K562 (cell line): Measurements from ENCODE around the gene CGREF1. TPM values are rescaled to one million over a fixed set of nuclear protein-coding genes. Genes with fewer than 3 reads are reported as not detected.
A peak's percentile ranks its signal among the peaks of the same experiment; 100 is the strongest.

Experiments
- CEBPB ChIP-seq: fragments of 450-650 bp; IDR thresholded peaks from 2 replicates; pipeline ENCODE4 v1.6.1; 2016; ENCODE audit warnings: missing genetic modification characterization, missing compliant biosample characterization
- ERF ChIP-seq: fragments of 450-650 bp; formaldehyde crosslinking; IDR thresholded peaks from 2 replicates; pipeline ENCODE4 v1.4.0; 2020; ENCODE audit warnings: mild to moderate bottlenecking, mixed read lengths
- GMEB1 ChIP-seq: fragments of 250-450 bp; sonication (Bioruptor Pico); IDR thresholded peaks from 2 replicates; pipeline ENCODE4 v1.4.0; 2020; ENCODE audit warnings: mild to moderate bottlenecking
- GTF2A2 ChIP-seq: IDR thresholded peaks from 2 replicates; pipeline ENCODE4 v1.6.1; 2016; ENCODE audit warnings: mild to moderate bottlenecking, missing genetic modification characterization, missing compliant biosample characterization
- KDM5B ChIP-seq: fragments of 200-600 bp; sonication (generic); IDR thresholded peaks from 2 replicates; pipeline ENCODE4 v1.6.1; 2012; ENCODE audit warnings: low read depth, mild to moderate bottlenecking, moderate library complexity, low read length, control low read depth, inconsistent platforms; ENCODE audit not compliant: insufficient replicate concordance
- MED1 ChIP-seq: sonication (generic); formaldehyde crosslinking; IDR thresholded peaks from 2 replicates; pipeline ENCODE4 v1.8.1; 2023; ENCODE audit warnings: missing genetic modification reagents, borderline replicate concordance
- MYC ChIP-seq, 2 experiments: fragments of 250-450 bp in 1 of 2; sonication (Bioruptor Pico) in 1 of 2; IDR thresholded peaks; 2 replicates each; pipeline versions ENCODE4 v1.5.1 to v1.6.1; 2012 to 2021; ENCODE audit warnings: low read depth in 2 of 2, borderline replicate concordance in 1 of 2, improper control_type of control experiment in 1 of 2, low read length in 1 of 2, mild to moderate bottlenecking in 1 of 2, moderate library complexity in 1 of 2
- PTBP1 ChIP-seq: fragments of 200-400 bp; formaldehyde crosslinking; IDR thresholded peaks from 2 replicates; pipeline ENCODE4 v1.6.1; 2017; ENCODE audit warnings: low read depth, low read length
- RB1 ChIP-seq: fragments of 450-650 bp; IDR thresholded peaks from 2 replicates; pipeline ENCODE4 v1.6.1; 2017; ENCODE audit warnings: low read depth, mild to moderate bottlenecking
- SAP30 ChIP-seq: fragments of 200-600 bp; sonication (generic); IDR thresholded peaks from 2 replicates; pipeline ENCODE4 v1.6.1; 2012; ENCODE audit warnings: borderline replicate concordance, low read depth, mild to moderate bottlenecking, moderate library complexity, low read length, control low read depth, inconsistent platforms; ENCODE audit not compliant: insufficient read depth, poor library complexity, severe bottlenecking
- SMARCB1 ChIP-seq: IDR thresholded peaks from 2 replicates; pipeline ENCODE4 v1.6.1; 2011; ENCODE audit warnings: improper control_type of control experiment, low read depth; ENCODE audit not compliant: insufficient read length
- THRAP3 ChIP-seq: fragments of 450-650 bp; IDR thresholded peaks from 2 replicates; pipeline ENCODE4 v1.6.1; 2016; ENCODE audit warnings: mild to moderate bottlenecking, inconsistent platforms, borderline replicate concordance
- ZBTB7A ChIP-seq: IDR thresholded peaks from 2 replicates; pipeline ENCODE4 v1.6.1; 2011; ENCODE audit warnings: low read depth, mild to moderate bottlenecking, low read length, moderate library complexity, borderline replicate concordance; ENCODE audit not compliant: control insufficient read depth
- ZC3H4 ChIP-seq: sonication (generic); formaldehyde crosslinking; IDR thresholded peaks from 2 replicates; pipeline ENCODE4 v1.9.0; 2021; ENCODE audit warnings: missing genetic modification reagents, borderline replicate concordance
- ZNF707 ChIP-seq: fragments of 250-450 bp; sonication (Bioruptor Pico); conservative IDR thresholded peaks from 2 replicates; pipeline ENCODE4 v1.8.0; 2022; ENCODE audit warnings: inconsistent platforms, mild to moderate bottlenecking, moderate library complexity
- polyA plus RNA-seq, 8 experiments: library from polyadenylated mRNA; depleted of rRNA in 4 of 8; stranded (reverse) in 5 of 8; unstranded in 3 of 8; fragments of >200 nt; fragmentation: Nextera tagmentation in 2 of 8; fragmentation: Illumina TruSeq in 1 of 8; extraction: Ambion mirVana in 2 of 8; extraction: Trizol in 1 of 8; gene quantifications; 2 replicates each; pipeline versions ENCODE4 v1.2.1 to v1.2.3, GENCODE V29; 2011 to 2014; ENCODE audit warnings: inconsistent platforms in 1 of 8, missing spikeins in 1 of 8
- total RNA-seq, 7 experiments: library from RNA; depleted of rRNA in 6 of 7; stranded (reverse); fragments of >200 nt in 6 of 7; fragmentation: Illumina TruSeq in 2 of 7; extraction: Trizol in 2 of 7; gene quantifications; 2 replicates each; pipeline versions ENCODE4 v1.2.1 to v1.2.3, GENCODE V29; 2011 to 2021; ENCODE audit warnings: low replicate concordance in 1 of 7
- TF ChIP-seq, protein P1 (sequence below): sonication (generic); formaldehyde crosslinking; IDR thresholded peaks from 2 replicates; pipeline ENCODE4 v1.8.0; 2023; ENCODE audit warnings: missing genetic modification reagents, mild to moderate bottlenecking, borderline replicate concordance
- TF ChIP-seq, protein P2 (sequence below): sonication (generic); formaldehyde crosslinking; IDR thresholded peaks from 2 replicates; pipeline ENCODE4 v1.8.1; 2023; ENCODE audit warnings: mild to moderate bottlenecking, missing genetic modification reagents

CGREF1 gene
- total and polyA plus RNA-seq, 9 of the 15 experiments (the other 6 are each of a cell fraction or from before 2014, with no cell fraction given), result 0.07 to 0.50 (median 0.37) TPM

GRCh38 chr2:27133905-27134780 is 15.2 kb upstream of the CGREF1 start, which contains the start of gene PREB (continued):
- TF ChIP-seq, protein P1, sequence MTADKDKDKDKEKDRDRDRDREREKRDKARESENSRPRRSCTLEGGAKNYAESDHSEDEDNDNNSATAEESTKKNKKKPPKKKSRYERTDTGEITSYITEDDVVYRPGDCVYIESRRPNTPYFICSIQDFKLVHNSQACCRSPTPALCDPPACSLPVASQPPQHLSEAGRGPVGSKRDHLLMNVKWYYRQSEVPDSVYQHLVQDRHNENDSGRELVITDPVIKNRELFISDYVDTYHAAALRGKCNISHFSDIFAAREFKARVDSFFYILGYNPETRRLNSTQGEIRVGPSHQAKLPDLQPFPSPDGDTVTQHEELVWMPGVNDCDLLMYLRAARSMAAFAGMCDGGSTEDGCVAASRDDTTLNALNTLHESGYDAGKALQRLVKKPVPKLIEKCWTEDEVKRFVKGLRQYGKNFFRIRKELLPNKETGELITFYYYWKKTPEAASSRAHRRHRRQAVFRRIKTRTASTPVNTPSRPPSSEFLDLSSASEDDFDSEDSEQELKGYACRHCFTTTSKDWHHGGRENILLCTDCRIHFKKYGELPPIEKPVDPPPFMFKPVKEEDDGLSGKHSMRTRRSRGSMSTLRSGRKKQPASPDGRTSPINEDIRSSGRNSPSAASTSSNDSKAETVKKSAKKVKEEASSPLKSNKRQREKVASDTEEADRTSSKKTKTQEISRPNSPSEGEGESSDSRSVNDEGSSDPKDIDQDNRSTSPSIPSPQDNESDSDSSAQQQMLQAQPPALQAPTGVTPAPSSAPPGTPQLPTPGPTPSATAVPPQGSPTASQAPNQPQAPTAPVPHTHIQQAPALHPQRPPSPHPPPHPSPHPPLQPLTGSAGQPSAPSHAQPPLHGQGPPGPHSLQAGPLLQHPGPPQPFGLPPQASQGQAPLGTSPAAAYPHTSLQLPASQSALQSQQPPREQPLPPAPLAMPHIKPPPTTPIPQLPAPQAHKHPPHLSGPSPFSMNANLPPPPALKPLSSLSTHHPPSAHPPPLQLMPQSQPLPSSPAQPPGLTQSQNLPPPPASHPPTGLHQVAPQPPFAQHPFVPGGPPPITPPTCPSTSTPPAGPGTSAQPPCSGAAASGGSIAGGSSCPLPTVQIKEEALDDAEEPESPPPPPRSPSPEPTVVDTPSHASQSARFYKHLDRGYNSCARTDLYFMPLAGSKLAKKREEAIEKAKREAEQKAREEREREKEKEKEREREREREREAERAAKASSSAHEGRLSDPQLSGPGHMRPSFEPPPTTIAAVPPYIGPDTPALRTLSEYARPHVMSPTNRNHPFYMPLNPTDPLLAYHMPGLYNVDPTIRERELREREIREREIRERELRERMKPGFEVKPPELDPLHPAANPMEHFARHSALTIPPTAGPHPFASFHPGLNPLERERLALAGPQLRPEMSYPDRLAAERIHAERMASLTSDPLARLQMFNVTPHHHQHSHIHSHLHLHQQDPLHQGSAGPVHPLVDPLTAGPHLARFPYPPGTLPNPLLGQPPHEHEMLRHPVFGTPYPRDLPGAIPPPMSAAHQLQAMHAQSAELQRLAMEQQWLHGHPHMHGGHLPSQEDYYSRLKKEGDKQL (CRISPR knock-in tag), result 0 out of 2 replicates have a peak, but pooled peaks have one; percentile 86
- TF ChIP-seq RB1 (peak; percentile 84; the same call in 1 of the 2 replicates), GMEB1 (CRISPR knock-in tag) (peak; percentile 34), MED1 (CRISPR knock-in tag) (no peak), SAP30 (peak; percentile 84), MYC (IDR thresholded peaks at IDR 0.05; ENCODE audit: low read depth, low read length) (peak; percentile 62), MYC (CRISPR knock-in tag; IDR thresholded peaks at IDR 0.05; ENCODE audit: borderline replicate concordance, low read depth) (no peak), ZC3H4 (no peak), ZNF707 (CRISPR knock-in tag) (no peak), GTF2A2 (tag) (no peak), KDM5B (peak; percentile 83), SMARCB1 (no peak), ERF (CRISPR knock-in tag) (0 out of 2 replicates have a peak, but pooled peaks have one; percentile 36), PTBP1 (no peak), CEBPB (tag) (no peak), ZBTB7A (peak; percentile 60), THRAP3 (no peak)
- TF ChIP-seq, protein P2, sequence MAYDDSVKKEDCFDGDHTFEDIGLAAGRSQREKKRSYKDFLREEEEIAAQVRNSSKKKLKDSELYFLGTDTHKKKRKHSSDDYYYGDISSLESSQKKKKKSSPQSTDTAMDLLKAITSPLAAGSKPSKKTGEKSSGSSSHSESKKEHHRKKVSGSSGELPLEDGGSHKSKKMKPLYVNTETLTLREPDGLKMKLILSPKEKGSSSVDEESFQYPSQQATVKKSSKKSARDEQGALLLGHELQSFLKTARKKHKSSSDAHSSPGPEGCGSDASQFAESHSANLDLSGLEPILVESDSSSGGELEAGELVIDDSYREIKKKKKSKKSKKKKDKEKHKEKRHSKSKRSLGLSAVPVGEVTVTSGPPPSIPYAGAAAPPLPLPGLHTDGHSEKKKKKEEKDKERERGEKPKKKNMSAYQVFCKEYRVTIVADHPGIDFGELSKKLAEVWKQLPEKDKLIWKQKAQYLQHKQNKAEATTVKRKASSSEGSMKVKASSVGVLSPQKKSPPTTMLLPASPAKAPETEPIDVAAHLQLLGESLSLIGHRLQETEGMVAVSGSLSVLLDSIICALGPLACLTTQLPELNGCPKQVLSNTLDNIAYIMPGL (CRISPR knock-in tag), result no peak
